HepG2 (cell line): ENCODE data around the gene OGFR. TPM values are rescaled to one million over a fixed set of nuclear protein-coding genes. Genes with fewer than 3 reads are reported as not detected.
A peak's percentile ranks its signal among the peaks of the same experiment; 100 is the strongest.

ENCODE experiments used
- AHR ChIP-seq: IDR thresholded peaks from 2 replicates; pipeline ENCODE4 v1.6.1; 2018; ENCODE audit warnings: missing genetic modification reagents, missing compliant biosample characterization
- CAMTA2 ChIP-seq: sonication (generic); formaldehyde crosslinking; IDR thresholded peaks from 2 replicates; pipeline ENCODE4 v1.4.0; 2020; ENCODE audit warnings: mild to moderate bottlenecking, missing genetic modification reagents, borderline replicate concordance
- ETS1 ChIP-seq: sonication (generic); formaldehyde crosslinking; IDR thresholded peaks from 2 replicates; pipeline ENCODE4 v1.4.0; 2020; ENCODE audit warnings: missing genetic modification reagents
- ETV6 ChIP-seq: sonication (generic); formaldehyde crosslinking; conservative IDR thresholded peaks from 2 replicates; pipeline ENCODE4 v1.4.0; 2020; ENCODE audit warnings: missing genetic modification reagents
- GLI4 ChIP-seq: sonication (generic); formaldehyde crosslinking; IDR thresholded peaks from 2 replicates; pipeline ENCODE4 v1.5.1; 2020; ENCODE audit warnings: missing genetic modification reagents, mild to moderate bottlenecking, moderate library complexity, borderline replicate concordance
- HES4 ChIP-seq: sonication (generic); formaldehyde crosslinking; IDR thresholded peaks from 2 replicates; pipeline ENCODE4 v1.9.0; 2021; ENCODE audit warnings: mild to moderate bottlenecking, missing genetic modification reagents, borderline replicate concordance
- KIAA2018 ChIP-seq: sonication (generic); formaldehyde crosslinking; IDR thresholded peaks from 2 replicates; pipeline ENCODE4 v1.5.0; 2020; ENCODE audit warnings: mild to moderate bottlenecking, missing genetic modification reagents, borderline replicate concordance
- ONECUT2 ChIP-seq: sonication (generic); formaldehyde crosslinking; IDR thresholded peaks from 2 replicates; pipeline ENCODE4 v1.4.0; 2020; ENCODE audit warnings: missing genetic modification reagents
- RAD21 ChIP-seq: fragments of 450-650 bp; formaldehyde crosslinking; IDR thresholded peaks from 2 replicates; pipeline ENCODE4 v1.5.0; 2020; ENCODE audit warnings: mild to moderate bottlenecking
- RFX1 ChIP-seq: fragments of 450-650 bp; IDR thresholded peaks from 2 replicates; pipeline ENCODE4 v1.6.1; 2017
- SALL2 ChIP-seq: sonication (generic); formaldehyde crosslinking; IDR thresholded peaks from 2 replicates; pipeline ENCODE4 v1.8.1; 2023; ENCODE audit warnings: mild to moderate bottlenecking, missing genetic modification reagents, inconsistent platforms
- SOX13 ChIP-seq, 3 experiments: fragments of 450-650 bp in 1 of 3; sonication (generic) in 1 of 3; formaldehyde crosslinking in 1 of 3; IDR thresholded peaks in 2 of 3; conservative IDR thresholded peaks in 1 of 3; 2 replicates each; pipeline versions ENCODE4 v1.5.0 to v1.6.1; 2016 to 2020; ENCODE audit warnings: antibody characterized with exemption in 1 of 3, mild to moderate bottlenecking in 1 of 3, missing compliant biosample characterization in 1 of 3, missing genetic modification reagents in 1 of 3, moderate library complexity in 1 of 3
- ZNF138 ChIP-seq: sonication (generic); formaldehyde crosslinking; IDR thresholded peaks from 2 replicates; pipeline ENCODE4 v1.5.0; 2020; ENCODE audit warnings: mild to moderate bottlenecking, low read depth, missing genetic modification reagents
- ZNF205 ChIP-seq: IDR thresholded peaks from 2 replicates; pipeline ENCODE4 v1.6.1; 2018; ENCODE audit warnings: missing biosample characterization, missing genetic modification reagents
- ZNF362 ChIP-seq: sonication (generic); formaldehyde crosslinking; IDR thresholded peaks from 2 replicates; pipeline ENCODE4 v1.4.0; 2020; ENCODE audit warnings: missing genetic modification reagents, mild to moderate bottlenecking, borderline replicate concordance
- ZNF432 ChIP-seq: sonication (generic); formaldehyde crosslinking; IDR thresholded peaks from 2 replicates; pipeline ENCODE4 v1.5.0; 2020; ENCODE audit warnings: missing genetic modification reagents, mild to moderate bottlenecking, borderline replicate concordance
- ZNF496 ChIP-seq: sonication (generic); formaldehyde crosslinking; IDR thresholded peaks from 2 replicates; pipeline ENCODE4 v1.8.1; 2023; ENCODE audit warnings: mild to moderate bottlenecking, moderate library complexity, missing genetic modification reagents; ENCODE audit not compliant: insufficient replicate concordance
- ZNF605 ChIP-seq: sonication (generic); formaldehyde crosslinking; IDR thresholded peaks from 2 replicates; pipeline ENCODE4 v1.8.0; 2022; ENCODE audit warnings: mild to moderate bottlenecking, missing genetic modification reagents
- ZNF615 ChIP-seq: sonication (generic); formaldehyde crosslinking; IDR thresholded peaks from 2 replicates; pipeline ENCODE4 v1.5.0; 2020; ENCODE audit warnings: mild to moderate bottlenecking, missing genetic modification reagents, borderline replicate concordance
- ZNF674 ChIP-seq: sonication (generic); formaldehyde crosslinking; IDR thresholded peaks from 2 replicates; pipeline ENCODE4 v1.5.0; 2020; ENCODE audit warnings: low read depth, mild to moderate bottlenecking, missing genetic modification reagents
- polyA plus RNA-seq, 8 experiments: library from polyadenylated mRNA; depleted of rRNA in 3 of 8; stranded (reverse) in 7 of 8; unstranded in 1 of 8; fragments of >200 nt; fragmentation: Illumina TruSeq in 4 of 8; extraction: Trizol in 4 of 8; gene quantifications; 2 replicates each; pipeline versions ENCODE4 v1.2.1 to v1.2.3, GENCODE V29; 2011 to 2016; ENCODE audit warnings: low read depth in 4 of 8, missing spikeins in 1 of 8, mixed read lengths in 1 of 8; ENCODE audit not compliant: insufficient read depth in 1 of 8
- total RNA-seq, 5 experiments: library from RNA; depleted of rRNA; stranded (reverse); fragments of >200 nt; fragmentation: Illumina TruSeq; extraction: Trizol; gene quantifications; 2 replicates each; pipeline ENCODE4 v1.2.3, GENCODE V29; 2016; ENCODE audit warnings: low read depth in 1 of 5

The OGFR gene
- total and polyA plus RNA-seq, 2 of the 13 experiments (the other 11 are each of a cell fraction or from before 2014, with no cell fraction given) = 47.7 to 81.8 TPM

GRCh38 chr20:62808211-62808865, 3.7 kb downstream of the OGFR start (continued):
- TF ChIP-seq GLI4 (CRISPR knock-in tag) = no peak
- TF ChIP-seq ZNF205 (CRISPR knock-in tag) = no peak; the same call in 1 of the 2 replicates
- no peak for TF ChIP-seq ONECUT2 (CRISPR knock-in tag)
- TF ChIP-seq ZNF674 (CRISPR knock-in tag) = no peak
- TF ChIP-seq SALL2 (CRISPR knock-in tag) = 0 out of 2 replicates have a peak, but pooled peaks have one; percentile 49
- TF ChIP-seq ETV6 (CRISPR knock-in tag) = peak; percentile 27; the same call in 1 of the 2 replicates
- TF ChIP-seq AHR (CRISPR knock-in tag) = no peak
- no peak for TF ChIP-seq CAMTA2 (CRISPR knock-in tag)
- no peak for TF ChIP-seq ZNF138 (CRISPR knock-in tag)
- TF ChIP-seq HES4 = no peak
- no peak for TF ChIP-seq RFX1
- TF ChIP-seq RAD21 (CRISPR knock-in tag) = peak; percentile 91
- TF ChIP-seq ZNF362 = no peak
- TF ChIP-seq SOX13 (IDR thresholded peaks at IDR 0.05) = no peak
- no peak for TF ChIP-seq SOX13 (CRISPR knock-in tag; conservative IDR thresholded peaks at IDR 0.05 in 1 of 2, IDR thresholded peaks at IDR 0.05 in 1 of 2)
- TF ChIP-seq ZNF615 (CRISPR knock-in tag) = no peak
- no peak for TF ChIP-seq ETS1 (CRISPR knock-in tag)
- no peak for TF ChIP-seq KIAA2018
- TF ChIP-seq ZNF496 (CRISPR knock-in tag) = no peak
- TF ChIP-seq ZNF605 (CRISPR knock-in tag) = no peak
- no peak for TF ChIP-seq ZNF432 (CRISPR knock-in tag)
